GM12878 (cell line): ENCODE results near the gene PPP1R9B. TPM values are rescaled to one million over a fixed set of nuclear protein-coding genes. Genes with fewer than 3 reads are reported as not detected.

Experiments
- BRCA1 ChIP-seq: IDR thresholded peaks from 2 replicates; pipeline ENCODE4 v1.6.1; 2011; ENCODE audit warnings: low read depth, low read length, improper control_type of control experiment
- CREB1 ChIP-seq: IDR thresholded peaks from 2 replicates; pipeline ENCODE4 v1.6.1; 2012; ENCODE audit warnings: low read depth, mild to moderate bottlenecking, inconsistent platforms
- CREM ChIP-seq: IDR thresholded peaks from 2 replicates; pipeline ENCODE4 v1.6.1; 2014; ENCODE audit warnings: antibody characterized with exemption, low read depth
- CTCF ChIP-seq, 3 experiments: IDR thresholded peaks in 2 of 3; conservative IDR thresholded peaks in 1 of 3; 2 replicates each; pipeline ENCODE4 v1.5.1; 2011; ENCODE audit warnings: low read depth in 3 of 3, low read length in 3 of 3, mild to moderate bottlenecking in 3 of 3, control low read depth in 2 of 3, moderate library complexity in 2 of 3, inconsistent platforms in 1 of 3, mixed read lengths in 1 of 3; ENCODE audit not compliant: control insufficient read depth in 2 of 3, insufficient read depth in 1 of 3; ENCODE audit errors: extremely low read depth in 1 of 3
- EGR1 ChIP-seq, 2 experiments: IDR thresholded peaks; 1 replicate in 1 of 2; 2 replicates in 1 of 2; pipeline ENCODE4 v1.6.1; 2011 to 2012; ENCODE audit warnings: low read depth in 2 of 2, low read length in 2 of 2, borderline replicate concordance in 1 of 2, mild to moderate bottlenecking in 1 of 2, moderate library complexity in 1 of 2
- GATAD2B ChIP-seq: fragments of 450-650 bp; conservative IDR thresholded peaks from 2 replicates; pipeline ENCODE4 v1.6.1; 2017; ENCODE audit warnings: low read depth, mild to moderate bottlenecking, moderate library complexity
- HDGF ChIP-seq: fragments of 450-650 bp; IDR thresholded peaks from 2 replicates; pipeline ENCODE4 v1.6.1; 2016; ENCODE audit warnings: antibody characterized with exemption
- IRF3 ChIP-seq: fragments of 450-650 bp; IDR thresholded peaks from 2 replicates; pipeline ENCODE4 v1.6.1; 2014; ENCODE audit warnings: mild to moderate bottlenecking
- KAT2A ChIP-seq: conservative IDR thresholded peaks from 2 replicates; pipeline ENCODE4 v1.6.1; 2011; ENCODE audit warnings: low read depth, low read length; ENCODE audit not compliant: control insufficient read depth
- KLF5 ChIP-seq: fragments of 450-650 bp; IDR thresholded peaks from 2 replicates; pipeline ENCODE4 v1.6.1; 2014; ENCODE audit warnings: mild to moderate bottlenecking; ENCODE audit not compliant: partially characterized antibody
- LARP7 ChIP-seq: fragments of 450-650 bp; IDR thresholded peaks from 2 replicates; pipeline ENCODE4 v1.6.1; 2017; ENCODE audit warnings: mild to moderate bottlenecking
- MLLT1 ChIP-seq: fragments of 450-650 bp; IDR thresholded peaks from 2 replicates; pipeline ENCODE4 v1.6.1; 2016; ENCODE audit warnings: mild to moderate bottlenecking
- MYB ChIP-seq: fragments of 150-350 bp; IDR thresholded peaks from 2 replicates; pipeline ENCODE4 v1.6.1; 2014; ENCODE audit warnings: mild to moderate bottlenecking, low read depth, low read length, borderline replicate concordance
- NBN ChIP-seq: fragments of 450-650 bp; IDR thresholded peaks from 2 replicates; pipeline ENCODE4 v1.6.1; 2016
- NRF1 ChIP-seq: conservative IDR thresholded peaks from 2 replicates; pipeline ENCODE4 v1.6.1; 2011; ENCODE audit warnings: mild to moderate bottlenecking, low read depth, low read length, improper control_type of control experiment
- POU2F2 ChIP-seq: IDR thresholded peaks from 3 replicates; pipeline ENCODE4 v1.6.1; 2011; ENCODE audit warnings: low read depth, mild to moderate bottlenecking, low read length, borderline replicate concordance
- RBBP5 ChIP-seq: fragments of 200-600 bp; sonication (generic); conservative IDR thresholded peaks from 2 replicates; pipeline ENCODE4 v1.6.1; 2016
- RELB ChIP-seq: fragments of 450-650 bp; IDR thresholded peaks from 2 replicates; pipeline ENCODE4 v1.6.1; 2017; ENCODE audit warnings: low read depth, mild to moderate bottlenecking, moderate library complexity
- TCF12 ChIP-seq: IDR thresholded peaks from 2 replicates; pipeline ENCODE4 v1.6.1; 2011; ENCODE audit warnings: low read depth, mild to moderate bottlenecking, low read length
- ZNF207 ChIP-seq: fragments of 450-650 bp; IDR thresholded peaks from 2 replicates; pipeline ENCODE4 v1.6.1; 2014; ENCODE audit warnings: antibody characterized with exemption, mild to moderate bottlenecking, borderline replicate concordance
- polyA plus RNA-seq, 11 experiments: library from polyadenylated mRNA; depleted of rRNA in 4 of 11; unstranded in 6 of 11; stranded (reverse) in 5 of 11; fragments of >200 nt; fragmentation: Nextera tagmentation in 4 of 11; fragmentation: Illumina TruSeq in 1 of 11; extraction: Ambion mirVana in 4 of 11; extraction: Trizol in 1 of 11; gene quantifications; 1 replicate in 1 of 11; 2 replicates in 10 of 11; pipeline versions ENCODE4 v1.2.1 to v1.2.3, GENCODE V29; 2011 to 2016; ENCODE audit warnings: inconsistent platforms in 2 of 11, missing spikeins in 2 of 11, low read depth in 1 of 11
- total RNA-seq, 4 experiments: library from RNA; depleted of rRNA in 3 of 4; stranded (reverse); fragments of >200 nt in 3 of 4; fragmentation: Illumina TruSeq in 1 of 4; extraction: Trizol in 1 of 4; gene quantifications; 2 replicates each; pipeline versions ENCODE4 v1.2.1 to v1.2.3, GENCODE V29; 2013 to 2021

The PPP1R9B gene
- total and polyA plus RNA-seq, 10 of the 15 experiments (the other 5 are each of a cell fraction or from before 2014, with no cell fraction given): 0.20 to 107 (median 37.5) TPM

- TF ChIP-seq CTCF (IDR thresholded peaks at IDR 0.05 in 2 of 3, conservative IDR thresholded peaks at IDR 0.05 in 1 of 3; ENCODE audit: control insufficient read depth in 2 of 3, extremely low read depth in 1 of 3, insufficient read depth in 1 of 3, low read depth in 3 of 3, low read length in 3 of 3) (peak; percentile 93 to 98 (median 97)), EGR1 (IDR thresholded peaks at IDR 0.05; ENCODE audit: borderline replicate concordance in 1 of 2, low read depth in 2 of 2, low read length in 2 of 2) (peak in 1 of 2 experiments; percentile 93; a peak in 2 of 3 replicates), RELB (0 out of 2 replicates have a peak, but pooled peaks have one; percentile 26), LARP7 (peak; percentile 48; the same call in 1 of the 2 replicates), MYB (0 out of 2 replicates have a peak, but pooled peaks have one; percentile 31), IRF3 (0 out of 2 replicates have a peak, but pooled peaks have one; percentile 11), TCF12 (0 out of 2 replicates have a peak, but pooled peaks have one; percentile 17), KLF5 (peak; percentile 65), POU2F2 (peak; percentile 64; the same call in 1 of the 3 replicates), KAT2A (no peak), MLLT1 (peak; percentile 74; the same call in 1 of the 2 replicates), CREM (peak; percentile 76), NBN (peak; percentile 44; the same call in 1 of the 2 replicates), NRF1 (peak; percentile 81), BRCA1 (no peak), ZNF207 (no peak), CREB1 (peak; percentile 75), GATAD2B (0 out of 2 replicates have a peak, but pooled peaks have one; percentile 32), HDGF (0 out of 2 replicates have a peak, but pooled peaks have one; percentile 61), RBBP5 (no peak)
Observed at GRCh38 chr17:50161023-50161910, 10.8 kb upstream of the PPP1R9B start (continued).
